Right lobe of liver (tissue), 4 donors: ENCODE results near the gene FBXW10.
"Not testable (repeated sequence)": the region's sequence is repeated elsewhere in the genome, so short reads cannot be mapped to it uniquely, and the experiment has no call there.

Experiments
- CTCF ChIP-seq, 4 donors: fragments of 200-600 bp in 3 of 4; fragments of 450-650 bp in 1 of 4; IDR thresholded peaks; one replicate each; pipeline versions ENCODE4 v1.5.1 to v1.8.0; 2016 to 2022; ENCODE audit warnings: antibody characterized with exemption in 4 of 4, mild to moderate bottlenecking in 2 of 4
- POLR2A ChIP-seq: fragments of 450-650 bp; IDR thresholded peaks from one replicate; pipeline ENCODE4 v1.6.1; 2017; ENCODE audit warnings: antibody characterized with exemption, mild to moderate bottlenecking
- donor health status: DM: no; HTN: no; CAD: no.
- donor health status: DM: no; HTN: no; CAD: no.
- donor health status: DM: no; HTN: yes; CAD: no.

GRCh38 chr17:18733350-18733749, 10.5 kb upstream of the FBXW10 start:
- not testable (repeated sequence) for TF ChIP-seq CTCF (IDR thresholded peaks at IDR 0.05); POLR2A
